Measurements from ENCODE around the gene TAF15.

Gene TAF15

GRCh38 chr17:35808962-35809854 lies at the start of gene TAF15:
Gene TAF15 (plus strand): TSS chr17:35809484. CDS start chr17:35809570, 86 bp downstream.
- peak; percentile 99 for DNase-seq

GRCh38 chr17:35760587-35760986 lies 48.7 kb upstream of the TAF15 start, which contains the start of gene C17orf50:
Gene C17orf50 (plus strand): TSS chr17:35760887. CDS start chr17:35760942, 55 bp downstream.
- no peak for DNase-seq

- DNase-seq = no peak
Measured at GRCh38 chr17:35761601-35762000, 47.7 kb upstream of the TAF15 start.

- DNase-seq = no peak
Measured at GRCh38 chr17:35763767-35764122, 45.5 kb upstream of the TAF15 start.

DNA sequence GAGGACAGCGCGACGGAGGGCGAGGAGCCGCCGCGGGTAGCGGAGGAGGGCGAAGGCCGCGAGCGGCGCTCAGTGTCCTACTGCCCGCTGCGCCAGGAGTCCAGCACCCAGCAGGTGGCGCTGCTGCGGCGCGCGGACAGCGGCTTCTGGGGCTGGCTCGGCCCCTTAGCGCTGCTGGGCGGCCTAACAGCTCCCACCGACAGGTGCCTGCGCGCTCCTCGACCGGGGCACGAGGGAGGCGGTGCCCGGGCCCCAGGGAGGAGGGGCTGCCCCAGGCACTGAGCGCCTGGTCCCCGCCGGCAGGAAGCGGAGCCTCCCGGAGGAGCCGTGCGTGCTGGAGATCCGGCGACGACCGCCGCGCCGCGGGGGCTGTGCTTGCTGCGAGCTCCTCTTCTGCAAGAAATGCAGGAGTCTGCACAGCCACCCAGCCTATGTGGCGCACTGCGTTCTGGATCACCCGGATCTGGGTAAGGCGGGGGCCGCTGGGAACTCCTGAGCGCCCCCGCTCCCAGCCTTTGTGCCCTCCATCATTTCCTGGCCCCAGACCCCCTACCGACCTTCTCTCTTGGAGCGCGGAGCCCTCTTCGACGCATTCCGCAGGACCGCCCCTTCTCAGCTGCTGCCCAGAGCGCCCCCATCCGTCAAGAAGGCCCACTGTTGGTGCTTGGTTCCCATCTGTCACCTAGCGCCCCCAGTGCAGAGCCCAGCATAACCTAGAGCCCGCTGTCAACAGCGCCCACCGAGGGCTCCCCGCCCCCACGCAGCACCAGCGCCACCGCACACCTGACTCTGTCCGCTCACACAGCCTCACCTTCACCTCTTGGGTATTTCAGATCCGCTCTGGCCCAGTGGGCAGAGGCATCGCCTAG lies 44.9 kb upstream of the TAF15 start:
- peak; percentile 80 for DNase-seq

- no peak for DNase-seq
Measured at GRCh38 chr17:35765086-35765710, 44.1 kb upstream of the TAF15 start.

DNA sequence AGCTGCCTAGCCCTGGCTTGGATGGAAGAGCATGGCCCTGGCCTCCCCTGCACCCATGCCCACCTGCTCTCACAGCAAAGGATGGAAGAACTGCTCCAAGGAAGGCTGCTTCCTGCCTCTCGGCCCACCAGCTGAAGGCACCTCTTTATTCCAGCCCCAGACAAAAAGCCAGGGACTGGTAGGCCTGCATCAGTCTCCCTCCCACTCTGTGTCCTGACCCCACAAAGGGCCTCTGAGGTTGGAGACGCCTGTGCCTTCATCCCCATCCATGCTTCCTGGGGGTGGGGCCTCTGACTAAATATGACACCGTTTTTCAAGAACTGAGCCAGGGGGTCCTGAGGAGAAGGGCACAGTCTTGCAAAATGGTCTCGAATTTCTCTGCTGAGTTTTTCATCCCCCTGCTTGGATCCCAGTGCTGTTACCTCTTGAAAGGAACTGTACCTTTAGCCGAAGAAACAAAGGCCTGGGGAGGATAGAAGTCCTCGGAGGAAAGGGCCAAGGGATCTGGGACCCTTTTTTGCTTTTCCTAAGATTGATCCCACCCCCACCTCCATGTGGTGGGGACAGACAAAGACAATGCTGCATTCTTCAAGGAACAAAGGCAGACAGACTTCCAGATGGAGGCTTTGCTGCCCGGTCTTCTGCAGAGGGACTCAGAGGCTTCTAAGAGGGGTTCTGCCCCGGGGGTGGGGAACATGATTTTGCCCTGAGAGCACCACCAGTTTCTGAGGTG lies 43.4 kb upstream of the TAF15 start:
- DNase-seq = no peak

GRCh38 chr17:35766489-35766877 lies 42.8 kb upstream of the TAF15 start:
- no peak for DNase-seq

- peak; percentile 13 for DNase-seq
Measured at GRCh38 chr17:35766903-35767510, 42.3 kb upstream of the TAF15 start.

DNA sequence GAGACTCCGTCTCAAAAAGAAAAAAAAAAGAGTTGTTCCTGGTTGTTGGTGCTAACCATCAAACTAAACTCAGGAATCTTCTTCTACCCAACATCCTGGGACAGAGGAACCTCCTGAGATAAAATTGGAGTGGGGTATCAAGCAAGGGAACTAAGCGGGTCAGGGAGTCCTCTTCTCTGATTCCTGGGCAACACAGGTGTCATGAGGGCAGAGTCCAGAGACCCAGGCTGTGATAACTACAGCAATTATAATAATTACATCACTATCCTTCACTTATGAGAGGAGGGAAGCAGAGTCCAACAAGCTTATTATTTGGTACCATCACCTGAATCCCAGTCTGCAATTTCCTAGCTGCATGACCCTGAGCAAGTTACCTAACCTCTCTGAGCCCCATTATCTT lies 40.5 kb upstream of the TAF15 start:
- no peak for DNase-seq

GRCh38 chr17:35769895-35770486 lies 39.3 kb upstream of the TAF15 start:
- no peak for DNase-seq

- DNase-seq = no peak
Measured at GRCh38 chr17:35773129-35773528, 36.2 kb upstream of the TAF15 start.

- no peak for DNase-seq
Measured at GRCh38 chr17:35773679-35774425, 35.4 kb upstream of the TAF15 start.

DNA sequence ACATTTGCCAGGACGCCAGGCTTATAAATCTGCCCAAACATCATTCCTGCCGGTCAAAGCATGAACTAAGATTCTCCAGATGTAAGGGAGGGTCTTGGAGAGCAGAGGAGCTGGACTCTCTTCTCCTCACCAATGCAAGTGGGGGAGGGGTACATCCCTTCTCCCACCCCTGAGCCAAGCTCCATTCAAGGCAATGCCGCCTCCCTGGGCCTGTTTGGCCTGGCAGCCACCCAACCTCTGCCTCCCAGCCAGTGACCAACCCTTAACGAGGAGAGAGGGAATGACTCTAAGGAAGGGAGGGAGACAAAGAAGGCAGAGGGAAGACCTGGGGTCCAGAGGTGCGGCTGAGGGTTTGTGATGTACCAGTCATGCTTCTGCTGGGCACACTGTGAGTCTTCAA lies 34.8 kb upstream of the TAF15 start:
- DNase-seq = no peak

DNA sequence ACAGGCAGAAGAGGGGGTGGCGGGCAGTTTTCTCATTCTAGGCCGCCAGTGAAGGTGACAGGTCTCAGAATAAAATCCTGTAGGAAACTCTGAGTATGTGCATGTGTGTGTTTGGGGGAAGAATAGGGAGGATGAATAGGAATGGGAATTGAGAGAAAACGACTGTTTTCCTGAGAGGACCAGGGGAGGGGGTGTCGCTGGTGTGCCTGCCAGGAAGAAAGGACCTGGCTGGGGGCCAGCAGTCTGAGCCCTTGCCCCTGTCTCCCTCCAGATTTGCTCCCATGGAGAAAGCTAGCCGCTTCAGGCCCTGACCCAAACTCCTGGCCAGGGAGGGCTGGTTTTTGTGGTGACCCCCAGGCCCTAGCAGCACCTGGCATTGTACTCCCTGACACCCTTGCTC lies 34.2 kb upstream of the TAF15 start:
- DNase-seq = no peak

DNA sequence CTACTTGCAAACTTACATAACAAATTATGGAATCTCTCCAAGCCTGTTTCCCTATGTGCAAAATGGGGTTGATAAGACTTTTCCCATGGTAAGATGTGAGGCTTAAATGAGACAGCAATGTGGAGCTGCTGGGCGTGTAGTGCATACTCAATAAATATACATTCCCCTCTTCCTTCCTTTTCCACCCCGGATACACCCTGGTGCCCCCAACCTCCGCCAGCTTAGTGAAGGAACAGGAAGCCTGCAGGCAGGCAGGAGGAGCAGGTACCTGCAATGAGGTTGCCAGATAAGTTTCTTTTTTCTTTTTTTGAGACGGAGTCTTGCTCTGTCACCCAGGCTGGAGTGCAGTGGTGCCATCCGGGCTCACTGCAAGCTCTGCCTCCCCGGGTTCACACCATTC lies 33.7 kb upstream of the TAF15 start:
- no peak for DNase-seq

GRCh38 chr17:35778641-35779196 lies 30.6 kb upstream of the TAF15 start:
- no peak for DNase-seq

DNA sequence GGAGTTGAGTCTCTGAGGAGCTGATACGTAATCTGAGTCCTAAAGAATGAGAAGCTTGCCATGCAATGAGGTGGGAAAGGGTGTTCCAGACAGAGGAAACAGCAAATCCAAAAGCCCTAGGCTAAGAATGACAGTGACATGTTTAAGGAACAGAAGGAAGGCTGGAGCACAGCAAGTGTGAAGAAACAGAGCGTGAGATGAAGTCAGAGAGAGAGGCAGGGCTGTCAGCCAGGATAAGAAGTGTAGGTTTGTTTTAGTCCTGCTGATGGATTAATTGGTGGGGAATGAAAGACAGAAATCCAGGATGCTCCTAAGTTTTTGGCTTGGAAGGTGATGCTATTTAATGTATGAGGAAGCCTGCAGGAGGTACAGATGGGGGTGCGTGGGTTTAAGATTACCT lies 28.3 kb upstream of the TAF15 start:
- DNase-seq = no peak

DNA sequence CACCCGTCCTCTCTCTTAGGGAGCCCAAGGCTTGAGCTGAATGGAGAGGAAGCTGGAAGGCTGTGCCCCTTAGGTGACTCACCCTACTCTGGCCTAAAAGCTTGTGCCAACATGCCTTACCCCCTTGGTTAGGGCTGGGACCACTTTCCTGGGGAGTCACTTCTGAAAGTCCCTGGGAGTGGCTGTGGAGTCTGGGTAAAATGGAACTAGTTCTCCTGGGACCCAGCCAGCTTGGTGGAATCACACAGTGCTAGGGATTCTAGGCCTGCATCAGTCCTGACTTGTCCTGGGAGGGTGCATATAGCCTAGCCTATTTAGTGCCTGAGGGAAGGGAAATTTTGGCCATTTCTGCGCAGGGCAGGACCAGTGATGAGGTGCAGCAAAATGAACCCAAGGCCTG lies 24.4 kb upstream of the TAF15 start:
- DNase-seq = no peak

DNA sequence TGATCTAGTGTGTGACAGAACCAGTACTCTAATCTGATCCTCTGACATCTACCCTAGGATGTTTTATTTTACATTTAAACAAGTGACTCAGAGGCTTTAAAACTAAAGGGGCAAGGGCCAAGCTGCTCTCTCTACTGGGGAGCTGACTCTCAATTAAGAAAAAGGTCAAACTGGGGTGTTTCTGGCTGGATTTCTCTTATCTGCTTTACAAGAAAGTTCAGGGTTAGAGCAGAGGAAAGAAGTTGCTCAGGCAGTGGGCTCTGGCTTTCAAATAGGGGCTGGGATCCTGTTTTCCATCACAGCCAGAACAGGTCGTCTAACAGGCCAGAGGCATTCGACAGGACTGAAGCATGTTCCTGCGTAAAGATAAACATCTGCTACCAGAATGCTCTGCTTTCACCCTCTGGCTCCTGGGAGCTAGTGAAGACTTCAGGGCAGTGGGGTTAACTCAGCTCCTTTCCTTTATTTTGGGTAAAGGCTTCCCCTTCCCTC lies 22.3 kb upstream of the TAF15 start:
- DNase-seq = no peak

Measured in NCI-H510A treated with DMSO at 0.1 percent for 48 hours (cell line).